HG03066 (cell line): ENCODE measurements around the gene CAMKV.
"Not testable (repeated sequence)": the region's sequence is repeated elsewhere in the genome, so short reads cannot be mapped to it uniquely, and the experiment has no call there.

ENCODE experiments used
- ATAC-seq: cut with Tn5 transposase; IDR thresholded peaks from one replicate; pipeline ENCODE4 v1.9.1; 2021; ENCODE audit warnings: low read depth; ENCODE audit not compliant: unreplicated experiment

The CAMKV gene

DNA sequence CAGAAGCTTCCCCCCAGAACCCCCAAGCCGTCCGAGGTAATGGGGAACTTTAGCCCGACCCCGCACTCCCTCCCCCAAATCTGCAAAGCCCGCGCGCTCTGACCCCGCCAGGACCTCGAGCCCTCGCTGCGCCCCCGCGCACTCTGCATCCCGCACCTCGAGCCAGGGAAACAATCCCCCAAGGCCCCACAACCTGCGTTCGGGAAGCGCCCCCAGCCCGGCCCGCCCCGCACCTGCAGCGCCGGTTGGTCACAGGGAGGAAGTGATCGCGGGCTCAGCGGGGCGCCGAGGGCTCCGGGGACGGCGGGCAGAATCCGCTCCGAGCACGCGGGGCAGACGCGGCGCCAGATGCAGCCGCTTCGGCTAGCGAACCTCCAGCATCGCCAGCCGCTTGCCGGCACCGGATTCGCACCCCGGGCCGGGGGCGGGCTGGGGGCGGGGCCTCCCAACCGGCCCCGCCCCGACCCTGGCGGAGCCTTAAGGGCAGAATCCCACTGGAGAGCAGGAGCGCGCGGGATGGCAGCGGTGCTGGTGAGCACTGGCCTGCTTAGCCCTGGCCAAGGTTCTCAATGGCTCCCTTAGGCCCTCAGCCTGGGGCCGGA is at the start of gene CAMKV:
TSS of gene CAMKV (minus strand) at position 382 of the 602 bp plus-strand sequence. CDS start 7,518 bp downstream, outside the sequence.
- ATAC-seq: no peak

DNA sequence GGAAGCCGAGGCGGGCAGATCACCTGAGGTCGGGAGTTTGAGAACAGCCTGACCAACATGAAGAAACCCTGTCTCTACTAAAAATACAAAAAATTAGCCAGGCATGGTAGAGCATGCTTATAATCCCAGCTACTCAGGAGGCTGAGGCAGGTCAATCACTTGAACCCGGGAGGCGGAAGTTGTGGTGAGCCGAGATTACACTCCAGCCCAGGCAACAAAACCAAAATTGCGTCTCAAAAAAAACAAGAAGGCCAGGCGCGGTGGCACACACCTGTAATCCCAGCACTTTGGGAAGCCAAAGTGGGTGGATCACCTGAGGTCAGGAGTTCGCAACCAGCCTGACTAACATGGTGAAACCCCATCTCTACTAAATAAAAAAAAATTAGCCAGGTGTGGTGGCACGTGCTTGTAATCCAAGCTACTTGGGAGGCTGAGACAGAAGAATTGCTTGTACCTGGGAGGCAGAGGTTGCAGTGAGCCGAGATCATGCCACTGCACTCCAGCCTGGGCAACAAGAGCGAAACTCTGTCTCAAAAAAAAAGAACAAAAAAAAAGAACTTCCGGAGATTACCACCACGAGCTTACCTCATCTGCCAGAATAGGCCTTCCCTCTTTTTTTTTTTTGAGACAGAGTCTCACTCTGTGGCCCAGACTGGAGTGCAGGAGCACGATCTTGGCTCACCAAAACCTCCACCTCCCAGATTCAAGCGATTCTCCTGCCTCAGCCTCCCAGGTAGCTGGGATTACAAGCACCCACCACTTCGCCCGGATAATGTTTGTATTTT is 48.3 kb upstream of the CAMKV start:
- ATAC-seq: not testable (repeated sequence)

- ATAC-seq: no peak
Measured at GRCh38 chr3:49916686-49917085, 47.0 kb upstream of the CAMKV start.

DNA sequence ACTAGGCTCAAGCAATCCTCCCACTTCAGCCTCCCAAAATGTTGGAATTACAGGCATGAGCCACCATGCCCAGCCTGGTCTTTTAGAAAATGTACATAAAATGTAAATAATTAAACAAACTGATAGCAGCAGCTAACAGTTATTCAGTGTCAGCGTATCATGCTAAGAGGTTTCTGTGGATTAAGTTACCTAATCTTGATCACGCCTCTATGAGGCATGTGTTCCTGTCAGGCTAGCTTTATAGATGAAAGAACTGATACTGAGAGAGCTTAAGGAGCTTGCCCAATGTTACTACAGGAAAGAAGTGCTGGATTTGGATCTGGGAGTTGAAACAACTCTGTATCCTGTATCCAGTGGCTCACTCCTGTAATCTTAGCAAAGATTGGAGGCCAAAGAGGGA is 45.2 kb upstream of the CAMKV start:
- ATAC-seq: no peak

DNA sequence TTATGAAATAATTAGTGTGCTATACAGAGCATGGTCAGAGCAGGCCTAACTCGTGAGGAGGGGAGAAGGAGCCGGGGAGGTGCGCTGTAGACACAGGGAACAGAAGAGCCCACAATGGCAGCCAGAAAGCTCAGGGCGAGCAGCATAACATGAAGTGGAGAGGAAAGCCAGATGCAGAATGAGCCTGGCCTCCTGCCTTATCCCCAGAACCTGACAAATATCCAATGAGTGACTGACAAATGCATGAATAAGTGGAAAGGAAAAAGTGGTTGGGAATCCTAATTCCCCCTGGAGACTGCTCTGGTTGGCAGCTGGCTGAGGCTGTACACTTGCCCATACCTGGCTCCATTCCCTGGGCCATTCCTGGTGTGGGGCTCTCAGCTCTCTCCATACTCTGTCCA is 43.2 kb upstream of the CAMKV start:
- ATAC-seq: no peak

DNA sequence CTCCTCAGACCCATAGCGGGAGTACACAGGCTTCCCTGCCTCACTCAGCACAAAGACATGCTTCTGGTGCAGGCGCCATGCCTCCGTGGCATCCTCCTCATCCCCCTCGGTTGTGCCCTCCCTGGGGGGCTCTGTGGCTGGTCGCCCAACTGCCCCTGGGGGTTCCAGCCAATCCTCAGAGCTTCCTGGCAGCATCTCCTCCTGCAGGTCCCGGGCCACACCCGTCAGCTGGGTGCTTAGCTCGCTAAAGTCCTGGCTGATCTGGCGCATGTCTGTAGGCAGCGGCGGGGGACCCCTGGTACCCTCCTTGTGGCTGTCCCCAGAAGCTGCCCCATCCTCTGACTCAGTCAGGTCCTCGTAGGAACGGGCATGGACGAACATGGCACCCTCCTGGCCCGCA is 41.9 kb upstream of the CAMKV start:
- ATAC-seq: no peak

GRCh38 chr3:49911124-49911420 is 41.4 kb upstream of the CAMKV start:
- no peak for ATAC-seq

DNA sequence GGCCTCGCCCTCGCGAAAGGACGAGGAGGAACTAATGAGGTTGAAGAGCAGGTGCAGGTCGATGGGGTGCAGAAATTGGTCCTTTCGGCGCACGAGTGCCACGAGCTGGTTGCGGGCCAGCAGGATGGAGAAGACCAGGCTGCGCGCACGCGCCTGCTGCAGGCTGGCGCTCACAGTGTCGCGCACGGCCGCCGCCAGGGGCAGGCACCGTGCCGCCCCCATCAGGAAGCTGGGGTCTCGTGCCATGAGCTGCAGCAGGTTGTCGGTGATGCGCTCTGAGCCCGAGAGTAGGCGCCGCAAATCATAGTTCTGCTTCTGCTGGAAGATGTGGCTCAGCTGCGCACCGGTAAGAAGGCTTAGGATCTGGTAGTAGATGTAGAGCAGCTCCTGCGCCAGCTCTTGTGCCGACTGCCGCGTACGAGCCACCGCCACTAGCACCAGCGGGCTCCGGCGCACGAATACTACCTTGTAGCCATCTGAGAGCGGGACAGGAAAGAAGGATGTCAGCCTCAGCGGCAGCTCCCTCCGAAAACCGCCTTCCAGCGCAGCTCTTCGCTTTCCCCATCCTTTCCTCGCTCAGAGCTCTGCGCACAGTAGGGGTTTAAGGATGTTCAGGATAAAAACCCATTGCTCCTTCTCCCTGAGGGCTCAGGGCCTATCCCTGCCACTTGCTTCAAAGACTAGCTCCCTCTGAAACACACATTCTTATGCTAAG is 40.9 kb upstream of the CAMKV start:
- ATAC-seq: no peak

GRCh38 chr3:49908373-49909199 is 38.9 kb upstream of the CAMKV start:
- ATAC-seq: no peak

DNA sequence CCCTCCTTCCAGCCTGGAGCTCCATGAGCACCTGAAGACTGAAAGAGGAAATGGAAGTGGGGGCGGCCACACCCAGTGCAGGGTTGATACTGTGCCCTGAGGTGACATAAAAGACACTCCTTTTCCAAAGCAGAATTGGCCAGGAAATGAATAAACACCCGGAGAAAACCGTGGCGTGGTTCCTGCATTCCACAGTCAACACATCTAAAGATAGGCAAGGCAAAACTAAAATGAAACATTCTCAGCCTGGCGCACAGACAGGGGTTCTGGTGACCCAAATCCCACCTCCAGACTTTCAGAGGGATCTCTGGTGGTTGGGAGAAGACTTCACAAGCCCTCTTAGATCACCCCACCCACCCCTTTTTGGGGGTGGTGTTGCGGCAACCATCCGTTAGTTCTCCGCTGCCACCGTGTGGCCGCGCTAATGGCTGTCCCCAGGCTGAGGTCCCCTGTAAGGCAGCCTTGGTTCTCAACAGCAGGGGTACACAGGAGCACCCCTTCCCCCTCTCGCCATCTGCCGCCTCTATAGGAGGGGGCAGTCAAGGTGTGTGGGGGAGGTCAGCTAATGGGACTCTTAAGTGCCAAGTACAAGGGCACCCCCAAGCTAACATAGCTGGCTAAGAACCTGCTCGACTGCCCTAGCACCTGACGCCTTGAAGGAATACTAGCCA is 36.5 kb upstream of the CAMKV start:
- ATAC-seq: no peak

DNA sequence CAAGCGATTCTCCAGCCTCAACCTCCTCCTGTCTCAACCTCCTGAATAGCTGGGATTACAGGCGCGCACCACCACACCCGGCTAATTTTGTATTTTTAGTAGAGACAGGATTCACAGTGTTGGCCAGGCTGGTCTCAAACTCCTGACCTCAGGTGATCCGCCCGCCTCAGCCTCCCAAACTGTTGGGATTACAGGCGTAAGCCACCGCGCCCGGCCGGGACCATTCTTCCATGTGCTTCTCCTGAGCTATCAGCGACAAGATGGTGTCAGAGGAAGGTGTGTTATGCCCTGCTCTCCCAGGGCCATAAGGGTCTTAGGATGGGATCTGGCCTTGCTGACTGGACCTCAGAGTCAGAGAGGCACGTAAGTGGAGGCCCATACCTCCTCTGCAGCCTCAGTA is 34.7 kb upstream of the CAMKV start:
- ATAC-seq: not testable (repeated sequence)

GRCh38 chr3:49903451-49904424 is 34.0 kb upstream of the CAMKV start, which contains the start of gene MST1R:
Gene MST1R (minus strand): TSS chr3:49903873. CDS start chr3:49903609, 264 bp downstream.
- ATAC-seq: peak; percentile 58

DNA sequence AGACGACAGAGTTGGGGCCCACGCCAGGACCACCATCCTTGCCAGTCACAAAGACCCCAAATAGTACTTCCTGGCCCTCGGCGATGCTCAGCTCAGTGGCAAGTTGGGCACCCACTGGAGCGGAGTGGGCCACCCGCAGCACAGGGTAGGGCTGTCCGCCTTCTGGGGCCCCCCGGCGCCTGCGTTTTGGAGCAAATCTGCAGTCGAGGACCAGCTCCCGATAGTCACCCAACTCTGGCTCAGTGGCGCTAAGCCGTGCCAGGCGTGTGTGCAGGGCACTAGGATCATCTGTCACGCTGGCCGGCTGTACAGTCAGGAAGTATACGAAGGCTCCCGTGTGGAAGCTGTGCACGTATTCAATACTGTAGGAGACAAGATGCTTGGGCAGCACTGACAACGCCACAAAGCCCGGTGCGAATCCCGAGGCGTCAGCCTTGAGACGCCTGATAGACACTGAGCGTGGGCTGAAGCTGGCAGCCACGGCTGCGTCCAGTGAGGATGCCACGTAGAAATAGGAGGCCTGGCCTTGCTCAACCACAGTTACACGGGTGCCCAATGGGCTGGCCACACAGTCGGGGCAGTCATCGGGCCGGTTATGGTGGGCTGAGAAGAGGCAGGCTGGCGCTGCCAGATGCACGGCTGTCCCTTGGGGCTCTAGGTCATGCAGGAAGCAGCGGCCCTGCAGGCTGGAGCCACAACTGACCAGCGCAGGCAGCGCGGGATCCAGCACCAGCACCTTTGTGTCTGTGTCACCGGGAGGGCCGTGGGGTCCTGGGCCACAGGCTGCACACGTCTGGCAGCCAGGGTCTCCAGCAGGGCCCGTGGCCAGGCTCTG is 33.0 kb upstream of the CAMKV start:
- ATAC-seq: no peak

GRCh38 chr3:49901366-49902339 is 31.9 kb upstream of the CAMKV start:
- ATAC-seq: no peak

DNA sequence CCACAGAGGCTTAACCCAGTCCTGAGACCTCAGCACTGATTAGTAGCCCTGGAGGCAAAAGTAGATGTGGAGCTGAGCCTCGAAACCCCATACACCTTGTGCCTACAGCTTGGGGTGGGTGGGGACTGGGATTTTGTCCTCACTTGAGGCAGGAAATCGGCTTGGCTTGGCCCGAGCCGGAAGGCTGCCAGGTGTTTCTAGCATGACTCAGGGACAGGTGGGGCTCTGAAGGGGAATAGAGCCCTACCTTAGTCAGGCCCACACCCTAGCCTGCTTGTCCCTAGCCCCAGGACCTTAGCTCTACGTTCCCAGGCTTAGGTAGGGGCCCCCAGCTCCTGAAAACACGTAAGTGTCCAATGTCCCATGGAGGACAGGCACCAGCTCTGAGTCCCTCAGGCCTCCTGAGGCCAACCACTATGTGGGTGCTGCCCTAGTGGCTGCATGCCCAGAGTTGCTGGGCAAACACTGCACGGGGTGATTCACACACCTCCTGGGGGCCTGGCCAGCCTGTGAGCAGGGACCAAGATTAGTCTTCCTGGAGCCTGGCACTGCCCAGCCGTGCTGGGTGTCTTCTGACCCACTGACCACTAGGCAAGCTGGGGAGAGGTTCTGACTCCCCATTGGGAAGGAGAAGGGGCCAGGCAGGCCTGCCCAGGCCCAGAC is 30.9 kb upstream of the CAMKV start:
- ATAC-seq: no peak

GRCh38 chr3:49899815-49900214 is 30.1 kb upstream of the CAMKV start:
- ATAC-seq: no peak

GRCh38 chr3:49898991-49899390 is 29.3 kb upstream of the CAMKV start:
- ATAC-seq: no peak
